ENCODE data around the gene FRMPD4. TPM values are rescaled to one million over a fixed set of nuclear protein-coding genes. Genes with fewer than 3 reads are reported as not detected.
"Not testable (repeated sequence)": the region's sequence is repeated elsewhere in the genome, so short reads cannot be mapped to it uniquely, and the experiment has no call there.

FRMPD4 gene
- total and polyA plus RNA-seq, 2 donors: 0.06 to 0.85 TPM

- no peaks in the 10 kb centered on the region for H3K36me3 ChIP-seq (ENCODE audit: insufficient read depth)
- no peak for DNase-seq (ENCODE audit: extremely low spot score)
- no peak overlapping the region for H3K27ac ChIP-seq (ENCODE audit: low read depth)
- H3K4me1 ChIP-seq (ENCODE audit: insufficient read depth): no peaks in the 10 kb centered on the region
- no peak overlapping the region for H3K4me3 ChIP-seq (ENCODE audit: low read depth, low read length)
- WGBS: 90% methylated on average over 2 of the region's 2 CpGs
These were observed 324.8 kb downstream of the FRMPD4 start for GRCh38 chrX:12463052-12463451.

GRCh38 chrX:12463873-12464272, 325.6 kb downstream of the FRMPD4 start:
- no peak for DNase-seq (ENCODE audit: extremely low spot score)
- Histone ChIP-seq H3K27ac (ENCODE audit: low read depth) (no peak overlapping the region), H3K4me1 (ENCODE audit: insufficient read depth) (no peaks in the 10 kb centered on the region), H3K4me3 (ENCODE audit: low read depth, low read length) (no peak overlapping the region), H3K36me3 (ENCODE audit: insufficient read depth) (no peaks in the 10 kb centered on the region)
- 74% methylated on average over 2 of the region's 2 CpGs for WGBS

- Histone ChIP-seq H3K4me1 (ENCODE audit: insufficient read depth) (no peaks in the 10 kb centered on the region), H3K27ac (ENCODE audit: low read depth) (no peak overlapping the region), H3K4me3 (ENCODE audit: low read depth, low read length) (no peak overlapping the region), H3K36me3 (ENCODE audit: insufficient read depth) (no peaks in the 10 kb centered on the region)
- no peak for DNase-seq (ENCODE audit: extremely low spot score)
- WGBS: 85% methylated on average over 1 of the region's 1 CpG
These were observed 329.0 kb downstream of the FRMPD4 start for GRCh38 chrX:12467321-12467720.

- Histone ChIP-seq H3K36me3 (ENCODE audit: insufficient read depth) (no peaks in the 10 kb centered on the region), H3K27ac (ENCODE audit: low read depth) (no peak overlapping the region), H3K4me1 (ENCODE audit: insufficient read depth) (no peaks in the 10 kb centered on the region), H3K4me3 (ENCODE audit: low read depth, low read length) (no peak overlapping the region)
- no peak for DNase-seq (ENCODE audit: extremely low spot score)
- 86% methylated on average over 9 of the region's 9 CpGs for WGBS
These were observed 331.0 kb downstream of the FRMPD4 start for GRCh38 chrX:12469296-12469695.

- WGBS: 62% methylated on average over 2 of the region's 2 CpGs
- no peak for DNase-seq (ENCODE audit: extremely low spot score)
- no peak overlapping the region for H3K4me3 ChIP-seq (ENCODE audit: low read depth, low read length)
- H3K4me1 ChIP-seq (ENCODE audit: insufficient read depth): no peaks in the 10 kb centered on the region
- no peaks in the 10 kb centered on the region for H3K36me3 ChIP-seq (ENCODE audit: insufficient read depth)
- no peak overlapping the region for H3K27ac ChIP-seq (ENCODE audit: low read depth)
These were observed 332.8 kb downstream of the FRMPD4 start for GRCh38 chrX:12471061-12471460.

- Histone ChIP-seq H3K4me1 (ENCODE audit: insufficient read depth) (no peaks in the 10 kb centered on the region), H3K4me3 (ENCODE audit: low read depth, low read length) (no peak overlapping the region), H3K36me3 (ENCODE audit: insufficient read depth) (no peaks in the 10 kb centered on the region), H3K27ac (ENCODE audit: low read depth) (no peak overlapping the region)
- no peak for DNase-seq (ENCODE audit: extremely low spot score)
- 85% methylated on average over 3 of the region's 3 CpGs for WGBS
These were observed 342.7 kb downstream of the FRMPD4 start for GRCh38 chrX:12480956-12481355.

- no peaks in the 10 kb centered on the region for H3K36me3 ChIP-seq (ENCODE audit: insufficient read depth)
- H3K27ac ChIP-seq (ENCODE audit: low read depth): no peak overlapping the region
- no peak for DNase-seq (ENCODE audit: extremely low spot score)
- no peak overlapping the region for H3K4me3 ChIP-seq (ENCODE audit: low read depth, low read length)
- H3K4me1 ChIP-seq (ENCODE audit: insufficient read depth): no peaks in the 10 kb centered on the region
These were observed 349.9 kb downstream of the FRMPD4 start for GRCh38 chrX:12488220-12488619.

GRCh38 chrX:12488771-12489170, 350.5 kb downstream of the FRMPD4 start:
- no peaks in the 10 kb centered on the region for H3K36me3 ChIP-seq (ENCODE audit: insufficient read depth)
- no peaks in the 10 kb centered on the region for H3K4me1 ChIP-seq (ENCODE audit: insufficient read depth)
- H3K27ac ChIP-seq (ENCODE audit: low read depth): no peak overlapping the region
- 45% methylated on average over 2 of the region's 2 CpGs for WGBS
- no peak overlapping the region for H3K4me3 ChIP-seq (ENCODE audit: low read depth, low read length)
- DNase-seq (ENCODE audit: extremely low spot score): no peak

- no peaks in the 10 kb centered on the region for H3K4me1 ChIP-seq (ENCODE audit: insufficient read depth)
- no peaks in the 10 kb centered on the region for H3K36me3 ChIP-seq (ENCODE audit: insufficient read depth)
- WGBS: 60% methylated on average over 3 of the region's 3 CpGs
- DNase-seq (ENCODE audit: extremely low spot score): no peak
- H3K4me3 ChIP-seq (ENCODE audit: low read depth, low read length): no peak overlapping the region
- no peak overlapping the region for H3K27ac ChIP-seq (ENCODE audit: low read depth)
These were observed 351.1 kb downstream of the FRMPD4 start for GRCh38 chrX:12489341-12489740.

GRCh38 chrX:12494400-12495138, 356.3 kb downstream of the FRMPD4 start:
- WGBS: 88% methylated on average over 11 of the region's 11 CpGs
- H3K27ac ChIP-seq (ENCODE audit: low read depth): no peak overlapping the region
- no peak for DNase-seq (ENCODE audit: extremely low spot score)
- no peaks in the 10 kb centered on the region for H3K4me1 ChIP-seq (ENCODE audit: insufficient read depth)
- H3K36me3 ChIP-seq (ENCODE audit: insufficient read depth): no peaks in the 10 kb centered on the region
- H3K4me3 ChIP-seq (ENCODE audit: low read depth, low read length): no peak overlapping the region

- H3K27ac ChIP-seq (ENCODE audit: low read depth): no peak overlapping the region
- no peaks in the 10 kb centered on the region for H3K36me3 ChIP-seq (ENCODE audit: insufficient read depth)
- DNase-seq (ENCODE audit: extremely low spot score): no peak
- no peaks in the 10 kb centered on the region for H3K4me1 ChIP-seq (ENCODE audit: insufficient read depth)
- no peak overlapping the region for H3K4me3 ChIP-seq (ENCODE audit: low read depth, low read length)
- WGBS: 23% methylated on average over 4 of the region's 4 CpGs
These were observed 358.1 kb downstream of the FRMPD4 start for GRCh38 chrX:12496343-12496742.

GRCh38 chrX:12497832-12498591, 359.7 kb downstream of the FRMPD4 start:
- WGBS: 81% methylated on average over 8 of the region's 8 CpGs

GRCh38 chrX:12505127-12505526, 366.9 kb downstream of the FRMPD4 start:
- Histone ChIP-seq H3K27ac (ENCODE audit: low read depth) (no peak overlapping the region), H3K36me3 (ENCODE audit: insufficient read depth) (no peaks in the 10 kb centered on the region), H3K4me1 (ENCODE audit: insufficient read depth) (no peaks in the 10 kb centered on the region), H3K4me3 (ENCODE audit: low read depth, low read length) (no peak overlapping the region)
- DNase-seq (ENCODE audit: extremely low spot score): no peak
- WGBS: 86% methylated on average over 3 of the region's 3 CpGs

More at GRCh38 chrX:12497832-12498591, 359.7 kb downstream of the FRMPD4 start:
- DNase-seq (ENCODE audit: extremely low spot score): no peak
- Histone ChIP-seq H3K4me1 (ENCODE audit: insufficient read depth) (no peaks in the 10 kb centered on the region), H3K27ac (ENCODE audit: low read depth) (no peak overlapping the region), H3K36me3 (ENCODE audit: insufficient read depth) (no peaks in the 10 kb centered on the region), H3K4me3 (ENCODE audit: low read depth, low read length) (no peak overlapping the region)

- not testable (repeated sequence) for H3K36me3 ChIP-seq (ENCODE audit: insufficient read depth); H3K4me3 ChIP-seq (ENCODE audit: low read depth, low read length); H3K27ac ChIP-seq (ENCODE audit: low read depth); DNase-seq (ENCODE audit: extremely low spot score); H3K4me1 ChIP-seq (ENCODE audit: insufficient read depth)
- WGBS: 88% methylated on average over 2 of the region's 2 CpGs
These were observed 377.1 kb downstream of the FRMPD4 start for GRCh38 chrX:12515384-12515783.
